ENCODE data around the gene LSM7.

- TF ChIP-seq CTCF (IDR thresholded peaks at IDR 0.05) = no peak
- no peak for TF ChIP-seq POLR2A (IDR thresholded peaks at IDR 0.05)
Observed at GRCh38 chr19:2317756-2318155, 10.6 kb downstream of the LSM7 start.
